IPS DF 6.9 (cell line): ENCODE data around the gene FTCD.

ENCODE experiments used
- DNase-seq: peaks from one replicate; pipeline ENCODE4 v3.0.0-alpha.2; 2013; ENCODE audit warnings: low read depth, low spot score
- H3K27ac ChIP-seq: one replicate; pipeline ENCODE4 v1.5.1; 2013; ENCODE audit warnings: low read length, control low read depth
- H3K27me3 ChIP-seq: 2 replicates; pipeline ENCODE4 v1.6.1; 2013; ENCODE audit warnings: mild to moderate bottlenecking, low read length; ENCODE audit not compliant: control insufficient read depth, insufficient read depth
- H3K36me3 ChIP-seq: 2 replicates; pipeline ENCODE4 v1.6.1; 2013; ENCODE audit warnings: low read length; ENCODE audit not compliant: control insufficient read depth, insufficient read depth
- H3K4me1 ChIP-seq: 2 replicates; pipeline ENCODE4 v1.6.1; 2013; ENCODE audit warnings: low read length; ENCODE audit not compliant: control insufficient read depth, insufficient read depth
- H3K4me3 ChIP-seq: 2 replicates; pipeline ENCODE4 v1.5.1; 2013; ENCODE audit warnings: mild to moderate bottlenecking, low read length
- H3K9me3 ChIP-seq: 2 replicates; pipeline ENCODE4 v1.6.1; 2013; ENCODE audit warnings: low read length, inconsistent platforms; ENCODE audit not compliant: control insufficient read depth, insufficient read depth
- WGBS: extraction: QIAGEN DNeasy Blood & Tissue Kit; methylation state at CpG from one replicate; pipeline ENCODE4 v1.1.7; 2013; ENCODE audit warnings: mixed read lengths, missing lambda C conversion rate; ENCODE audit not compliant: insufficient read length, insufficient coverage; 5-methylcytosine and 5-hydroxymethylcytosine counted together

Gene FTCD

DNA sequence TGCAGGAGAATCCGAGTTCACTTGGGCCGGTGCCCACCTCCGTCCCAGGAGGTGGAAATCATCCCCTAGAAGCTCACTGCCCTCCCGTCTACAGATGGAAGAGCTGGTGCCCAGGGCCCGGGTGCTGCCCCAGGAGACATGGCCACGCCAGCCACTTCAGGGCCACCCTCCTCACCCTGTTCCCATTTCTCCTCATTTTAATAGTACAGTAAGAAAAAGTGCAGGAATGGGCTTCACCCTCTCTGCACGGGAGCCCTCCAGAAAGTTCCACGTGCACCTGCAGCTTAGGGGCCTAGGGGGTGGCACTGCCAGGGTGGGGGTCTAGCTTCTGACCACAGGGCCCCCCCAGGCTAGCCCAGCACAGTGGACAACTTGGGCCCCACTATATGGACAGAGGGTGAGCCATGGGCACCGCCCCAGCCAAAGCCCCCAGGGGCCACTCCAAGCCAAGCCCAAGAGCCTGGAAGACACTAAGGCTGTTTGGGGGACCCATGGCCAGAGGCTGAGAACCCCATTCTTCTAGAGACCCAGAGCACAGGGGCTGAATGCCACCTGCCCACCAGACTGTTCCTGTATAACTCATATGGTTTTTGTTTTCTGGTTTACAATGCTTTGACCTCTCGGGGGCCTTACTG, 3.4 kb upstream of the FTCD start:
- DNase-seq: no peak
- Histone ChIP-seq H3K9me3 (no peaks in the 10 kb centered on the region), H3K4me1 (no peaks in the 10 kb centered on the region), H3K27ac (no peak overlapping the region), H3K36me3 (peaks cover 8% of the 10 kb centered on the region; the same call in 1 of the 2 replicates), H3K4me3 (no peak overlapping the region), H3K27me3 (no peaks in the 10 kb centered on the region)
- no CpG with 5 or more reads among the region's 10 CpGs for WGBS

DNA sequence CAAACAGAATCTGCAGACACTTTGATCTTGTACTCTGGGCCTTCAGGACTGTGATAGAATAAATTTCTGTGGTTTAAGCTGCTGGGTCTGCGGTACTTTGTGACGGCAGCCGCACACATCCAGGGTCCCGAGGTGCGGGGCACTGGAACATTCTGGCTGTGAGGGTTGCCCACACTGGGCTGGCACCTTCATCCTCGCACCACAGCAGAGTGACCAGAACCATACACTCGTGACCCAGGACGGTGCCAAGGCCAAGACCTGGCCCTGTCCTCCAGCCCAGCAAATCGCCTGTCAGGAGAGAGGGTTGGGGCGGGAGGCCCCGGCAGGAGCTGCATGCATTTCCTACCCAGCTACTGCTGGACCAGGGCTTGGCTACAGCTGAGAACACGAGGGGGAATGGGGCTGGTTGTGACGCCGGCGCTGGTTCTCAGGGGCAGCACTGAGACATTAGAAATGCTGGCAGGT, 2.6 kb upstream of the FTCD start:
- WGBS: no CpG with 5 or more reads among the region's 15 CpGs
- no peak overlapping the region for H3K27ac ChIP-seq
- H3K9me3 ChIP-seq: no peaks in the 10 kb centered on the region
- H3K4me3 ChIP-seq: no peak overlapping the region
- peaks cover 8% of the 10 kb centered on the region; the same call in 1 of the 2 replicates for H3K36me3 ChIP-seq
- no peak for DNase-seq
- no peaks in the 10 kb centered on the region for H3K27me3 ChIP-seq
- peaks cover 4% of the 10 kb centered on the region for H3K4me1 ChIP-seq

GRCh38 chr21:46157396-46157986, 2.1 kb upstream of the FTCD start:
- H3K4me1 ChIP-seq: peaks cover 6% of the 10 kb centered on the region
- peaks cover 8% of the 10 kb centered on the region; the same call in 1 of the 2 replicates for H3K36me3 ChIP-seq
- no peaks in the 10 kb centered on the region for H3K27me3 ChIP-seq
- no peaks in the 10 kb centered on the region for H3K9me3 ChIP-seq
- WGBS: no CpG with 5 or more reads among the region's 12 CpGs
- DNase-seq: no peak
- no peak overlapping the region for H3K4me3 ChIP-seq
- no peak overlapping the region for H3K27ac ChIP-seq

DNA sequence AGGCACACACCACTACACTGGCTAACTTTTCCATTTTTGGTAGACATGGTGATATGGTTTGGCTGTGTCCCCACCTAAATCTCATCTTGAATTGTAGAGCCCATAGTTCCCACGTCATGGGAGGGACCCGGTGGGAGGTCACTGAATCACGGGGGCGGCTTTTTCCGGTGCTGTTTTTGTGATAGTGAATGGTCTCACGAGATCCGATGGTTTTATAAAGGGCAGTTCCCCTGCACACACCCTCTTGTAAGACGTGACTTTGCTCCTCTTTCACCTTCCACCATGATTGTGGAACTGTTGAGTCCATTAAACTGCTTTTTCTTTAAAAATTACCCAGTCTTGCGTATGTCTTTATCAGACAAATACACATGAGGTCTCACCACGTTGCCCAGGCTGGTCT, 1.3 kb upstream of the FTCD start:
- H3K9me3 ChIP-seq: no peaks in the 10 kb centered on the region
- no CpG with 5 or more reads among the region's 10 CpGs for WGBS
- no peak overlapping the region for H3K27ac ChIP-seq
- no peak for DNase-seq
- no peaks in the 10 kb centered on the region for H3K27me3 ChIP-seq
- H3K4me3 ChIP-seq: no peak overlapping the region
- H3K4me1 ChIP-seq: peaks cover 6% of the 10 kb centered on the region
- peaks cover 5% of the 10 kb centered on the region; the same call in 1 of the 2 replicates for H3K36me3 ChIP-seq

- no peak overlapping the region for H3K27ac ChIP-seq
- H3K4me1 ChIP-seq: peaks cover 6% of the 10 kb centered on the region
- no peaks in the 10 kb centered on the region for H3K9me3 ChIP-seq
- H3K27me3 ChIP-seq: no peaks in the 10 kb centered on the region
- DNase-seq: no peak
- peaks cover 5% of the 10 kb centered on the region; the same call in 1 of the 2 replicates for H3K36me3 ChIP-seq
- no CpG with 5 or more reads among the region's 7 CpGs for WGBS
- no peak overlapping the region for H3K4me3 ChIP-seq
These were observed 933 bp upstream of the FTCD start for GRCh38 chr21:46156378-46156645.

GRCh38 chr21:46154955-46155513, 345 bp downstream of the FTCD start:
- H3K4me3 ChIP-seq: no peak overlapping the region
- no CpG with 5 or more reads among the region's 16 CpGs for WGBS
- no peaks in the 10 kb centered on the region for H3K36me3 ChIP-seq
- no peak for DNase-seq
- H3K9me3 ChIP-seq: no peaks in the 10 kb centered on the region
- H3K4me1 ChIP-seq: peaks cover 6% of the 10 kb centered on the region
- H3K27me3 ChIP-seq: no peaks in the 10 kb centered on the region
- H3K27ac ChIP-seq: no peak overlapping the region

DNA sequence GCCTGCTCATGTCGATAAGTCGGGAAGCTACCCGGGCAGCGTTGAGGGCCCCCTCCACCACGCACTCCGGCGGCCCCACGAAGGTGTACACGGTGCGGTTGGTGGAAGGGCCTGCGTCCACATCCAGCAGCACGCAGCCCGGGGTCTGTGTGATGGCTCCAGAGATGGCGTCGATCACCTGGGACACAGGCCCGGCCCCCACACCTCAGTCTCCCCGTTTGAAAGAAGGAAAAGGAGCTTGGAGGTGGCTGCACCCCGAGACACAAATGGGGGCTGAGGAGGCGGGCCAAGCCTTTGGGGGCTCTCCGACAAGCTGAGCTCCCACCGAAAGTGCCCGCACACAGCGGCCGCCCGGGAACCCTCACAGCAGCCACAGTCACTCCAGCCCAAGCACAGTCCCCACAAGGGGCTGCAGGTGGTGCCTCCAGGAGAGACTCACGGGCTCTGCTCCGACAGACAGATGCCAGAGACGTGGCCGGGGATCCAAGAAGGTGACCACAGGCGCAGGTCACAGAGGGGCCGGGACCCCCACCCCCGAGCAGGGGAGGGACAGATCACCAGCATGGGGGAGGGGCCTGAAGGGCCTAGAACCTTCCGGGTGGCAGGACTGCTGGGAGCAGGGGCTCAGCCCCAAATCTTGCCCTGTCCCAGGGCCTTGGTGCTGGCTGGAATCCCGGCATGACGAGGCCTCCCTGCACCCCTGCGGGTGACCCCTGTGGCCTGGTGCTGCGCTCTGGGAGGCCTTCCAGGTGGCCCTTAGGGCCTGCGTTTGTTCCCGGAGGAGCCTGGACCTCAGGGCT, 1.0 kb downstream of the FTCD start:
- H3K27me3 ChIP-seq: no peaks in the 10 kb centered on the region
- H3K4me1 ChIP-seq: peaks cover 6% of the 10 kb centered on the region
- no peak overlapping the region for H3K27ac ChIP-seq
- no peak overlapping the region for H3K4me3 ChIP-seq
- no CpG with 5 or more reads among the region's 39 CpGs for WGBS
- no peaks in the 10 kb centered on the region for H3K9me3 ChIP-seq
- no peaks in the 10 kb centered on the region for H3K36me3 ChIP-seq
- DNase-seq: no peak

- H3K36me3 ChIP-seq: no peaks in the 10 kb centered on the region
- H3K4me1 ChIP-seq: peaks cover 6% of the 10 kb centered on the region
- H3K27ac ChIP-seq: no peak overlapping the region
- H3K4me3 ChIP-seq: no peak overlapping the region
- no peaks in the 10 kb centered on the region for H3K27me3 ChIP-seq
- H3K9me3 ChIP-seq: no peaks in the 10 kb centered on the region
- WGBS: no CpG with 5 or more reads among the region's 33 CpGs
- DNase-seq: peak; percentile 41
These were observed 1.9 kb downstream of the FTCD start for GRCh38 chr21:46153247-46154154.

DNA sequence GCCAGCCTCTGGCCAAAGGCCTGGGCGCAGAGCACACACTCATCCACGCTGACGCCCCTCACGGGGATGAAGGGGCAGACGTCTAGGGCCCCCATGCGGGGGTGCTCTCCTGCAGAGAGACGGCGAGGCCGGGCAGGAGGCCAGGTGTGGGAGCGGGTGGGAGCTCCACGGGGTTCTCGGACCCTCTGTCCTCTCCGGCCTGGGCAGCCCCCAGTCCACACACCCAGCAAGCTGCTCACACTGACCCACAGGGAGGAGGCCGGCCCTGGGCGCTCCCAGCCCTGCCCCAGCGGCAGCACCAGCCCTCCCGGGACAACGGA, 2.5 kb downstream of the FTCD start:
- WGBS: no CpG with 5 or more reads among the region's 18 CpGs
- Histone ChIP-seq H3K9me3 (no peaks in the 10 kb centered on the region), H3K27ac (no peak overlapping the region), H3K36me3 (no peaks in the 10 kb centered on the region), H3K4me3 (no peak overlapping the region), H3K4me1 (peaks cover 6% of the 10 kb centered on the region), H3K27me3 (no peaks in the 10 kb centered on the region)
- no peak for DNase-seq
